ENCODE results near the gene PLXDC2.

PLXDC2 gene

DNA sequence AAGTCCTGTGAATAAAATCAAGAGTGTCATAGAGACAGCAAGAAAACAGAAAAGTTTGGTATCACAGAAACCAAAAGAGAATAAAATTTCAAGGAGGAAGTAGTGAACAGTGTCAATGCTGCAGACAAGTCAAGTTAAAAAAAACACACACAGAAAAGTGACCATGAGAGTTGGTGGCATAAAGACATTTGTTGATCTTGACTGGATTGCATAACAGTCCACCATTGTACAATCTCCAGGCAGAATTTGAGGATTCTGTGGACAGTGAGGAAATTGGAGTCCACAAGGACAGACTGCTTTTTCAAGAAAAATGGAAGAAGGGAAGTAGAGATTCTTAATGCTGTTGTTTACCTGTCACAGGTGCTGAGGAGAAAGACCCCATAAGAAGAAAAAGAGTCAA, 412.5 kb downstream of the PLXDC2 start:
- no peak for DNase-seq

DNA sequence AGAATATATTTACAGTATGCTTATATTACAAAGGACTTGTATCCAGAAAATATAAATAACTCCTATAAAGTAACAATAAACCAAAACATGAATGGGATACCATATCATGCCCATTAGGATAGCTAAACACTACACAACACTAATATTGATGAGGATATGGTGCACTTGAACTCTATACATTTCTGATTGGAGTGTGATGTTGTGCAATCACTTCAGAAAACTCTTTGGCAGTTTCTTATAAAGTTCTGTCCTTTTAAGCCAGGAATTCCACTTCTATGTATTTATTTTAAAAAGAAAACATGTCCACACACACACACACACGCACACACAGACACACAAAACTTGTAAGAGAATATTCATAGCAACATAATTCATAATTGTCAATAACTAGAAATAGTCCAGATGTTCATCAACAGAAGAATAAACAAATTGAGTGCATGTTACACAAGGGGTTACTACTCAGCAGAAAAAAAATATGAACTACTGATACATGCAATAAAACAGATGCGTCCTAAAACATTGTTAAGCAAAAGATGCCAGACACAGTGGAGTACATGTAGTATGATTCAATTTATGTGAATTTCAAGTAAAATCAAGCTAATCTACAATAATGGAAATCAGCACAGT, 416.0 kb downstream of the PLXDC2 start:
- no peak for DNase-seq

DNA sequence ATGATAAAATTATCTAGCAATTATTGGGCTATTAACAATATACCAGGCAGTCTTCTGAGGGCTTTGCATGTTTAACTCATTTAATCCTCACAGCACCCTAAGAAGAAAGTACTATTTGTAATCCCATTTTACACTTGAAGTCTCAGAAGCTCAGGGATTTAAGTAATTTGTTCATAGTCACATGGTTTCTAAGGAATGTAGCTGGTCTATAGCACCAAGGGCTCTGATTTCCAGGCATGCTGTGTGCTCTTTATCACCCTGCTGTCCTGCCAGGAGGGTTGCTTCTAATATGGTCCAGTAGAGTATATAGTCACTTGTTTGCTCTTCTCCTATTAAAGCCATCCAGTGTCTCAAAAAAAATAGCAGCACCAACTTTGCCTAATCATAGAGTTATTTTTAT, 417.2 kb downstream of the PLXDC2 start:
- no peak for DNase-seq

DNA sequence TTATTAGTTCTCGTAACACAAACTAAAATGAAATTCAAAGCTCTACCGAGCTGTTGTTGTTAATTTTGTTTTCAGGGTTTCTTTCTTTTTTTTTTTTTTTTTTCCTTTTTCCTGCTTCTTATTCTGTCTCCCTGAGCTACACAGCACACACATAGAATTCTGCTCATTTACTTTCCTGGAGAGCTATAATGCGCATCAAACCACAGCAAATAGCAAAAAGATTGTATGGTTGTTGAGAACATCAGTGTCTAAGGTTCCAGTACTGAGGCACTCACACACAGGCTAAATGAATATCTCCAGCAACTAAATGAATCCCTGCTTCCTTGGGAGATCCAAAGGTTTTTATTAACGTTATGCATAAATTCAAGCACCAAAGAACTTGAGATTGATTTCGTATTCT, 418.3 kb downstream of the PLXDC2 start:
- no peak for DNase-seq

DNA sequence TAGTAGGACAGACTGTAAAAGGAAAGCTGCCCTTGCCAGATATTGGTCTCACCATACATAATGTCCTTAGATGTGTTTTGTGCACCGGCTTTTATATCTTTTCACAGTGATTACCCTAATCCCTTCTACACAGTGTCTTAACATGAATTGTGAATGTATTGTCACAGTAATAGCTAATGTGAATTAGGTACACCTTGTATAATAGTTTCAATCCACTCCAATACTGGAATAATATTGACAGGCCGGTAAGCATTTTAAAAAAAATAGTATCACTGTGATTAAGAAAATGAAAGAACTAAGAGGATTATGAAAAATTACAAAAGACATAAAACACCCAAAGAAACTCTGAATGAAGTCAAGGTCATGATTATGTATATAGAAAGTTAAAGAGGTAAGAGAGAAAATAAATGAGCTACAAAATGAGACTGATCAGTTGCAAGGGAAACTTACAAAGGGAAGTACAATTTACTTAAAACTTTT, 420.9 kb downstream of the PLXDC2 start:
- DNase-seq = no peak

DNA sequence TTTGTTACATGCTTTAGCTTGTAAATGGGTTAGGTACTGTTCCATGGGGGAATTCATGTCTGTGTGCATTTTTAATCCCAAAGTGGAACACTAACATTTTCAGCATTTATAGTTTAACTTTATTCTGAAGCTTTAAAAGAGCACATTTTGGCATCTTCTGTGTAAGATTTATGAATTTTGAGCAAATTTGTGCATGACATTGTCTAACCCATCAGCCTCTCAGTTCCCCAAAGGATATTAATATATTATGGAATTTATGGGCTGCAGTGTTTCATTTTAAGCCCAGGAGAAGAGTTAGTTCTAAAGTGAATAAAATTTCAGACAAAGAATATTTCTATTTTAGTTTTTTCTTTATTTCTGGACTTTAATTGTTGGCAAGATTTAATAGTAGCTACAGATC, 421.4 kb downstream of the PLXDC2 start:
- DNase-seq = no peak

DNA sequence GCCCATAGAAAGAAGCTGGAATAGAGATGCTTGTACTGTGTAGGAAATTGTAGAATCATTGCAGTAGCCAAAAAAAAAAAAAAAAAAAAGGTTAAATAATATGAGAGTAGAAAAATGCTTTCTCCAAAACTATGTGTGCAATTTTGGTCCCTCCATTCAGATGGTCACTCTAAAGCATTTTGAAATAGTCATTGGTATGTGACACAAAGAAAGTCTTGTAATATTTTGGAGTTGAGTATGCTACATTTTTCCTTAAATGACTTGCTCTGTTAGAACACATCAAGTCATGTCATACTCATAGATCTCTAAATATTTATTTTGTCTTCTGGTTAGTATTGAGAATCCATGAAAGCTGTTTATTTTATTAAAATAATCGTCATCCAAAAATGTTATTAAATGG, 424.4 kb downstream of the PLXDC2 start:
- DNase-seq = no peak

DNA sequence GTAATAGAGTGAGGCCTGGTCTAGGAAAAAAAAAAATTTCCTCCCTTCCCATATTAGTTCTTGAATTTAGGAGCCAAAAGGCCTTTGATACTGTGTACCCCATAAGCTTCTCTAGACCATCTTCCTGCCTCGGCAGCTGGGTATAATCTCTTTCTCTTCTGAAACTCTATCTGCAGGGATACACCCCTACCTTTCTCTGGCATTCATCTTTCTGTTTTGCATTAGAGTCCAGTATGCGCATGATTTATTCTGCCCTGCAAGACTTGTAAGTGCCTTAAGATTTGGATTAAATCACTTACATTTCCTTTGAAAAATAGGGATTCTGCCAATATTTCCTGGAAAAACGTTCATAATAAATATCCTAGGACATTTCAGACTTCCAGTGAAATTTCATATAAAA, 431.2 kb downstream of the PLXDC2 start:
- no peak for DNase-seq

DNA sequence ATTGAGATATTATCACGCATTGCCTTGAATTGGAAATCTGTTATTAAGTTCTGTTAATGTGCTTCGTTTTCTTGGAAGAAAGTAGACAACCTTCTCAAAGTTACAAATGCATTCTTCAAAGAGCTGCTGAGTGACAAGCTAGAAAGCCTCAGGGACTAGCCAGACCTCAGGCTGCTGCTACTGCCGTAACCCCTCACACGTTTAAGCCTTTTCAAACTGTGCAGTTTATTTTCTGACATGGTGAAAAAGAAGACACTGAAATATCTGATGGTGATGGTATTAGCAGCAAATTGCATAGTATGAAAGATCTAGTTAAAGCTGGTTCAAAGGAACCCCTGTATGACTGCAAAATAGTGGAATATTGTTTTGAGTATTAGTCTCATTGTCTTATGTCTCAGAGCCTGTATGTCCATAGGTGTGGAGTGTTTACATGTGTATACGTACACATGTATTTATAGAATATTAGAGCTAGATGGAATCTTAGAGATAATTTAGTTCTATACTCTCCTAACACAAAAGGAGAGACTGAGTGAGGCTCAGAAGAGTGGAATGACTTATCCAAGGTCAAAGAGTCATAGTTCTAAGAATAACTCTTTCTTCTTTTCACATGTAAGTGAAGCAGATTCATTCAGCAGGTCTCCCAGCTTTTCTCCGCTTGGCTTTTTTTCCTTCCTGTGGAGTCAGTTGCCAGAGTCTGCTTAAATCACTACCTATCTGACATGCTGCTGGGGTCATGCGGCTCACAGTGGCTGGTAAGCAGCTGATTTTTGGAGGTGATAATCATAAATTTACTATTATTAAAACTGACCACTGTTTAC, 431.9 kb downstream of the PLXDC2 start:
- DNase-seq = no peak

DNA sequence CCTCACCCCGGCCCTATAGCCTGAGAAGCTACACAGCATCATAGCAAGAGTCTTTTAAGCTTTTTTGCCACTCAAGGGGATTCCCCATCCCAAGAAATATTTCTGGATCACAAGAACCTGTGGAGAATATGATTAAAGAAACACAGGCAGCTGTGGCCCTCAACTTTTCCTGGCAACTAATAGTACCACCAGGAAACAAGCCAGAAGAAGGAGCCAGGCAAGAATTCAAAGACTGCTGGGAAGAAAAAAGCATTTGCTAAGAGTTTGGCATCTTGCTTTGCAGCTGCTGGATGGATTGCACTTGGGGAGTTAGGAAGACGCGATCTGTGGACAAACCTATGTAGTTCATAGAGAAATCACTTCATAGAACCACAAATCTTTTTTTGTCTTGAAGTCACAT, 437.8 kb downstream of the PLXDC2 start:
- no peak for DNase-seq

DNA sequence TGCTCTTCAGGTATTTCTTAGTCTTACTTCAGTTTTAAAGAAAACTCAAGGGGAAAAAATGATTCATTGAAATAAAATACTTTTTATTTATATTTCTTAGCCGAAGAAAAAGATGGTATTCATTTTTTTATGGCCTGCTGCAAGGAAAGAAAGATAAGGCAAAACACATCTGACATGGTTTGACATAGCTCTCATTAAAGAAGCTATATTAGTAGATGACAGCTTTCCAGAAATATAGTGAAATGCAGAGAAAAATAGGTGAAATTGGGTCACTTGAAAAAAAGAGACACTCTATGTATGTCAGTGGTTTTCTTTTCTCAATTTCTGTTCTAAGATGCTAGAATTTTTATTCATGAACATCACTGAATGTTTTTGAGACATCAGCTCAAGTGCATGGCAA, 438.3 kb downstream of the PLXDC2 start:
- no peak for DNase-seq

DNA sequence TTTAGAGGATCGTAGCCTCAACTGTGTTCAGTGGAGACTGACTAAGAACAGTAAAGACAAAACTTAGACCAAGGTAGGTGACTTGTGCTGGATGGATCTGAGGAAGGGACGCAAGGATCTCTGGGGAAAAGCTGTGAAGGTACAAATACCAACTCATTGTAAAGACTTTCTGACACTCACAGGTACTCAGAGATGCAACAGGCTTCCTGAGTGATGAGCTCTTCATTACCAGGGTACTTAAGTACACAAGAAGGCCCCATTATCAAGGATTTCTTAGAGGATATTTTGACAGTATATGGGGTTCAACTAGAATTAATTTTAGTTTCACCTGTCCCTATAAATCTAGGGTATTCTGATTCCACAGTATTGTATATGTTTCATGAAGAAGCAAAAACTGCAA, 440.7 kb downstream of the PLXDC2 start:
- DNase-seq = no peak

DNA sequence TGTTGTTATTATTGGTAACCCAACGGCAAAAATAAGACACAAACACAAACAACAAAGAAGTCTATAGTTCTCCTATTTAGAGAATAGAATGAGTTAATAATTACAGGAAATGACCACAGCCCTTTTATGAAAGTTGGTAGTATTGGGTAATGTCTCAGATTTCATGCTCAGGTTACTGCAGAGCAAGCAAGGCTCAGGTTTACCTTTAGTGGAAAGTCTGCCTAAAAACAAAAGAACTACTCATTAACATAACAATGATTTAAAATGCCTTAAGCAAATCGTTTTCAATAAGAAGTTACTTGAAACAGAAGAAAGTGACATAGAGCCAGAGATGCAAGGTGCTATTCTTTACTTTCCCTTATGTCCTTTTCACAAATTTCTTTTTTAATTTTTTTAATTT, 441.2 kb downstream of the PLXDC2 start:
- no peak for DNase-seq

DNA sequence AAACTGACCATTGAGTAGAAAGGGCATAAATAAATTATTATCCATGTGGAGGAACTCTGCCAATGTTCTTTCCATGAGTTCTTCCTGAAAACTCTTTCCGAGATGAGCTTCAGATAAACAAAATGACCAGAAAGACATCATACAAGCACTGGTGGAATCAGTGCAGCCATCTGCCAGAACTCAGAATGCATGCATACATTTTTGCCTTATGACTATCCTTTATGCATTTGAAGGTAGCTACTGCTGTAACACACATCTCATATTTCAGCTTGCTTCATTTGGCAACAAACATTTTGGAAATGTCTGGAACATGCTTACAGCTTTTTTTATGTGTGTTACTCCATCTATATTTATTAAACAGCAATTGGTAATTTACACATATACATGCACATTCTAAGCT, 448.9 kb downstream of the PLXDC2 start:
- no peak for DNase-seq

DNA sequence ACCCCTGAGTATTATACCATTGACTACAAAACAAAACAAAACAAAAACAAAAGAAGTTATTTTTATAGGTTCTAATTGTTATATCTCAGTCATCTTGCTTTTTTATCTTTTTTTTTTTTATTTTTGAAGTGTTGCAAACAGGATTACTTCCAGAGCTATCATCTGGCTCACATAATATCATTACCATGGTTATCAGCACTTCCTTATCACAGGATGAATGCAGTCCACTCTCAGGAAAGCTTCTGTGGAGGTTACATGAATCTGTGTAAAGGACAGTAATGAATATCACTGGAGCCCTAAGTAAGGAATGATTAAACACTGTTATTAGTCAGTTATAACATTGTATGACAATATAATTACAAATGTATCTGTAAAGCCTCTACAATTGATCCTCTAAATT, 451.5 kb downstream of the PLXDC2 start:
- DNase-seq = no peak

DNA sequence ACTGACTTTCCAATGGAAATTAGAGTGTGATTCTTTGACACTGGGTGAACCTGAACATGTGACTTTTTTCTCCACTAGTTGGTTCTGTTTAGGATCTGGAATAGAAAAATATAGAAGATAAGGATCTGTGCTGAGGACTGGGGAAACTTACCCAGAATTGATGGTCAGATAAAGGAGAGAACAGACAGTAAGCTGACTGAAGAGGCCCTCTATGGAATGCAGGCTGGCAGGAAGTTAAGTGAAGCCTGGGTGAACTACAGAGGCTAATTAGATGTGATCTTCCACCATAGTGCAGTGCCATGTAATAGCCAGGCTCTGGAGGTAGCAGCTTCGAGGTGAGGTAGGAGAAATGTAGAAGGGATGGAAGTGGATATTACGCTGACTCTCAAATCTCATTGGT, 455.3 kb downstream of the PLXDC2 start:
- no peak for DNase-seq

DNA sequence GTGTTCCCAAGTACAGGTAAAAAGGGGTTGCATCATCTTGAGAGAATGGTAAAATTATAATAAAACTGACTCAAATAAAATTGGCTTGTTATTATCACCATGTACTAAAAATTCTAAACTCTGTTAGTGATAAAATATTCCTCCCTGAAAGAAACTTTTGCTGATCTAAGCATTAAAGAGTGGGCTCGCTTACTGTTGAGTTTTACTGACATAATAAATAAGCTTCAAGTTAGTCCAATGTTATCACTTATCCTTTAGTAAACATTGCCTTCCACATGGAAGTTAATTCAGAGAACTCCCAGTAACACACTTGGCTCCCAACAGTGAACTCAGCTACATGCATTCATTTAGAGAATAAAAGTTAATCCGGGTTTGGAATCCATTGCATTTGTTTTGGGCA, 456.4 kb downstream of the PLXDC2 start:
- DNase-seq = no peak

DNA sequence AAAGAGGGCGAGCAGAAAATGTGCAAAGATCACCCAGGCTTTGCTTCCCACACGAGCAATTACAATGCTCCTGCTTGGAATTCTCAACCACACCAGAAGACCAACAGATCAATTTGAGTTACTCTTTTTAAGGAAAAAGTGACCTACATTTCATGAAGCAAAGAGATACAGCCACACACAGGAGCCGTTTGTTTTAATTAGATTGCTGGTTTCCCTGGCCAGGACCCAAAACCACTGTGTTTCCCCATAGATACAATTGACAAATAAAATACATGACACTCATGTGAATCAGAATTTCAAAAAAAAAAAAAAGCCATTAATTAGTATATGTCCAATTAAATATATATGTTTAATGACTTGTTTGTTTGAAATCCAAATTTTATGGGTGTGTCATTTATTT, 458.3 kb downstream of the PLXDC2 start:
- no peak for DNase-seq

DNA sequence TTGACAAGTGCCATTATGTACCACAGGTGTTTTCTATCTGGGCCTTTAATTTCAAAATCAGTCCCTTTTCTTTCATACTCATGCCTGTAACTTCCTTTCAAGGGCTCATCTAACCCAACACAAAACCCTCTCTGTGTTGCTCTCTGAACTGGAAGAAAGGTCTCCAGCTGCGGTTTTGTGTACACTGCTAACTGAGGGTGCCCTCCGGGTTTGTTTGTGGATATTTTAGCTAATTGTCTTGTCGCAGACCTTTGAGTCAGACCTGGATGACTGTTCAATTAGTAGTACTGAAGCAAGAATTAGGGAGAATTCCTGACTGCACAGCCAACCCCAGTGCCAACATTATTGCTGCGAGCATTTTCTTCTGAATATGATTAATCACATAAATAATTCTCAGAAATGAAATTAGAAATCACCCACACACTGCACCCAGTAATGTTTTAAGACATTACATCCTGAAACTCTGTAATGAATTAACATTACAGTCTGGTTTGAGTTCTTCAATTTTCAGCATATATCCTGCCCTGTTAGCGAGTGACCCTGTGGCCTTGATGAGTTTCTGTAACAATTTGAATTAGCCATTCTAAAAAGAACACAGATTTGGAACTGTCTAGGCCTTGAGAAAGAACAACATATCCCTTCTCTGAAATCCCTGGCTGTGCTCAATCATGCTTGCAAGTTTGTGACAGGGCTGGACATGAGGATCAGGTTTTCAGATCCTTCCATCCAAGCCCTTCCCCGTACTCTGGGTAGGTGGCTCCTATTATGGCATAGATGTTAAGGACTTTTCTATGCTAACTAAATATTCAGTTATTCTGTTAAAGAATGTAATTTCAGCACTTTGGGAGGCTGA, 460.1 kb downstream of the PLXDC2 start:
- DNase-seq = no peak

DNA sequence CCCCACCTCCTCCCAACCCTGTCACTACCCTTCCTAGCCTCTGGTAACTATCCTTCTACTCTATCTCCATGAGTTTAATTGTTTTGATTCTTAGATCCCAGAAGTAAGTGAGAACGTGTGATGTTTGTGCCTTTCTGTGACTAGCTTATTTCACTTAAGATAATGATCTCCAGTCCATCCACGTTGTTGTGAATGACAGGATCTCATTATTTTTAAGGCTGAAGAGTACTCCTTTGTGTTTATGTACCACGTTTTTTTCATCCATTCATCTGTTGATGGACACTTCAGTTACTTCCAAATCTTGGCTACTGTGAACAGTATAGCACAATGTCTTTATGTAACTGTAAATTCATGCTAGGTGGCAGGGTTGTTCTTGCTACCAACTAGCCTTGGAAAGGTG, 461.6 kb downstream of the PLXDC2 start:
- no peak for DNase-seq

DNA sequence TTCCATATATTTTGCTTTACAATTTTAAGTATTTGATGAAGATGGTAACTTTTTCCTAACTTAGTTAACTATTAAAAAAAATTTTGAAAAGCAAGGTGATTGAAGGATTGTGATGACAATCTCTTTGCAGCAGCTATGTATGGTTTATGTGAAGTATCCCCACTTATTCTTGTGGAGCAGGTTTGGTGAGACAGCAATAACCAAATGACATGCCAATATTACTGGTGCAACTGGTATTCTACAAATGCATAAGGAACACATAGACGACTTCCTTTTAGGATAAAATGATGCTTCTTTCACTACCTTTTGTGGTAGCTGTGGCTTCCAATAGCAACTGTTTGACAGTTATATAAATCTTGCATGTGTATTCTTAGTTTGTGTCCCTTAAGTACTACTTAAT, 465.3 kb downstream of the PLXDC2 start:
- no peak for DNase-seq

DNA sequence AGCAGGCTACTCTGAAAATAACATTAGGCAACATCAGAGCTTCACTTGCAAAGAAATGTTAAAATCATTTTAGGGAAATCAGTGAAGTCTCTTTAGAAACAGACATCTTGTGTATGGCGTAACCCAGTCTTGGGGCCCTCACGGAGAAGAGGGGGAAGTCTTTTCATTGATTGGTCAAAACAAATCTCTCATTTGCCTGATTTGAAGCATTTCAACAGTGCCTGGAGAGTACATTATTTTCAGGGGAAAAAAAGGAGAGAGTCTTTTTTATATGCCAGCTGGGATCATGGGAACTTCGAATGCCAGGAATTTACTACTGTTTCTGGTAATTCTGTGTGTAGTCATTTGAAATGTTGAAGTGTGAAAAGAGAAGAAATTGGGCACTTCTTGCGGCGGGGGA, 471.4 kb downstream of the PLXDC2 start:
- DNase-seq = no peak

DNA sequence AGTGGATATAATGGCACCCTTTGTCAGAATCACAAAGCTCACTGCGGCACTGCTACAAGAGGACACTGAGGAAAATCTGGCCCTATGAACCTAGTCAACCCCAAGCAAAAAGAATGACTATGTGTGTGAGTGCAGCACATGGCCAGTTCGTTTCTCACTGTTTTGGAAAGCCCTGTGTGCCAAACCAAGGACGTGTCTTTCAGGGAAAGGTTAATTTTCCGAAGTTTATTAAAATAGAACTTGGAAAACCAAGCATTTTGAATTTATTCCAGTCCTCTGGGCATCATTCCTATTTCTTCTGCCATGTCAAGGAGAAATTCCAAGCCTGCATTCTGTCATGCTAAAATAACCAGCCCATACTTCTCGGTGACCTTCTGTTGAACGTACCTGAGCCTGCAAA, 471.8 kb downstream of the PLXDC2 start:
- DNase-seq = no peak
